Fibroblast of lung (primary cell): ENCODE data around the gene INHBC. TPM values are rescaled to one million over a fixed set of nuclear protein-coding genes. Genes with fewer than 3 reads are reported as not detected.

Experiments
- DNase-seq, 2 donors: peaks; one replicate each; pipeline versions ENCODE4 v3.0.0 to v3.0.0-alpha.2; 2010; ENCODE audit warnings: low read depth in 2 of 2
- H2AFZ ChIP-seq: 2 replicates; pipeline ENCODE4 v1.5.1; 2012; ENCODE audit warnings: low read length, control low read depth, inconsistent platforms
- H3K27ac ChIP-seq: 2 replicates; pipeline ENCODE4 v1.5.1; 2011; ENCODE audit warnings: low read length, control low read depth; ENCODE audit not compliant: insufficient read depth
- H3K27me3 ChIP-seq: 2 replicates; pipeline ENCODE4 v1.5.1; 2011; ENCODE audit warnings: mild to moderate bottlenecking, low read length; ENCODE audit not compliant: control insufficient read depth, insufficient read depth
- H3K36me3 ChIP-seq: 2 replicates; pipeline ENCODE4 v1.5.1; 2011; ENCODE audit warnings: low read length; ENCODE audit not compliant: control insufficient read depth, insufficient read depth
- H3K4me1 ChIP-seq: 2 replicates; pipeline ENCODE4 v1.5.1; 2011; ENCODE audit warnings: low read length; ENCODE audit not compliant: control insufficient read depth, insufficient read depth; ENCODE audit errors: extremely low read depth
- H3K4me2 ChIP-seq: 2 replicates; pipeline ENCODE4 v1.5.1; 2011; ENCODE audit warnings: low read length, control low read depth; ENCODE audit not compliant: insufficient read depth; ENCODE audit errors: extremely low read depth
- H3K4me3 ChIP-seq, 4 experiments: fragments of 200-600 bp in 1 of 4; sonication (generic) in 1 of 4; replicated peaks in 1 of 4; 2 replicates each; pipeline ENCODE4 v1.5.1; 2011 to 2016; ENCODE audit warnings: low read length in 4 of 4, low read depth in 3 of 4, mild to moderate bottlenecking in 3 of 4, control low read depth in 2 of 4, inconsistent platforms in 1 of 4, mixed read lengths in 1 of 4; ENCODE audit not compliant: insufficient read depth in 1 of 4; ENCODE audit errors: control extremely low read depth in 1 of 4
- H3K79me2 ChIP-seq: 2 replicates; pipeline ENCODE4 v1.5.1; 2012; ENCODE audit warnings: mild to moderate bottlenecking, low read length, inconsistent platforms; ENCODE audit not compliant: control insufficient read depth, insufficient read depth
- H3K9ac ChIP-seq: 2 replicates; pipeline ENCODE4 v1.5.1; 2011; ENCODE audit warnings: mild to moderate bottlenecking, low read length, control low read depth; ENCODE audit not compliant: insufficient read depth
- H3K9me3 ChIP-seq: 2 replicates; pipeline ENCODE4 v1.5.1; 2012; ENCODE audit warnings: low read depth, low read length; ENCODE audit not compliant: control insufficient read depth, insufficient read depth
- H4K20me1 ChIP-seq: 2 replicates; pipeline ENCODE4 v1.5.1; 2011; ENCODE audit warnings: low read length; ENCODE audit not compliant: control insufficient read depth, insufficient read depth; ENCODE audit errors: extremely low read depth
- CTCF ChIP-seq, 2 donors: IDR thresholded peaks in 1 of 2; conservative IDR thresholded peaks in 1 of 2; 1 replicate in 1 of 2; 2 replicates in 1 of 2; pipeline ENCODE4 v1.5.1; 2011 to 2012; ENCODE audit warnings: low read length in 2 of 2, control low read depth in 1 of 2, inconsistent platforms in 1 of 2, low read depth in 1 of 2, mild to moderate bottlenecking in 1 of 2
- EZH2 ChIP-seq: IDR thresholded peaks from 2 replicates; pipeline ENCODE4 v1.5.1; 2012; ENCODE audit warnings: low read length, control low read depth, mild to moderate bottlenecking; ENCODE audit errors: missing control alignments
- polyA minus RNA-seq: library from RNA; depleted of rRNA, polyadenylated mRNA; stranded (reverse); fragments of >200 nt; gene quantifications from 2 replicates; pipeline ENCODE4 v1.2.3, GENCODE V29; 2011; ENCODE audit warnings: low replicate concordance
- polyA plus RNA-seq, 2 donors: library from polyadenylated mRNA; depleted of rRNA in 1 of 2; stranded (reverse) in 1 of 2; unstranded in 1 of 2; fragments of >200 nt; gene quantifications; 2 replicates each; pipeline ENCODE4 v1.2.1, GENCODE V29; 2011 to 2012; ENCODE audit warnings: missing spikeins in 1 of 2
- total RNA-seq: library from RNA; depleted of rRNA; stranded (reverse); fragments of >200 nt; gene quantifications from 2 replicates; pipeline ENCODE4 v1.2.1, GENCODE V29; 2014

Gene INHBC, protein sequence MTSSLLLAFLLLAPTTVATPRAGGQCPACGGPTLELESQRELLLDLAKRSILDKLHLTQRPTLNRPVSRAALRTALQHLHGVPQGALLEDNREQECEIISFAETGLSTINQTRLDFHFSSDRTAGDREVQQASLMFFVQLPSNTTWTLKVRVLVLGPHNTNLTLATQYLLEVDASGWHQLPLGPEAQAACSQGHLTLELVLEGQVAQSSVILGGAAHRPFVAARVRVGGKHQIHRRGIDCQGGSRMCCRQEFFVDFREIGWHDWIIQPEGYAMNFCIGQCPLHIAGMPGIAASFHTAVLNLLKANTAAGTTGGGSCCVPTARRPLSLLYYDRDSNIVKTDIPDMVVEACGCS
- not detected in 2 replicates for total RNA-seq
- 0.05 TPM in 1 of 2 replicates, not detected in the other for polyA plus RNA-seq
- not detected in 2 replicates for polyA plus RNA-seq (2012)
- 0.15 TPM in 1 of 2 replicates, not detected in the other for polyA minus RNA-seq

DNA sequence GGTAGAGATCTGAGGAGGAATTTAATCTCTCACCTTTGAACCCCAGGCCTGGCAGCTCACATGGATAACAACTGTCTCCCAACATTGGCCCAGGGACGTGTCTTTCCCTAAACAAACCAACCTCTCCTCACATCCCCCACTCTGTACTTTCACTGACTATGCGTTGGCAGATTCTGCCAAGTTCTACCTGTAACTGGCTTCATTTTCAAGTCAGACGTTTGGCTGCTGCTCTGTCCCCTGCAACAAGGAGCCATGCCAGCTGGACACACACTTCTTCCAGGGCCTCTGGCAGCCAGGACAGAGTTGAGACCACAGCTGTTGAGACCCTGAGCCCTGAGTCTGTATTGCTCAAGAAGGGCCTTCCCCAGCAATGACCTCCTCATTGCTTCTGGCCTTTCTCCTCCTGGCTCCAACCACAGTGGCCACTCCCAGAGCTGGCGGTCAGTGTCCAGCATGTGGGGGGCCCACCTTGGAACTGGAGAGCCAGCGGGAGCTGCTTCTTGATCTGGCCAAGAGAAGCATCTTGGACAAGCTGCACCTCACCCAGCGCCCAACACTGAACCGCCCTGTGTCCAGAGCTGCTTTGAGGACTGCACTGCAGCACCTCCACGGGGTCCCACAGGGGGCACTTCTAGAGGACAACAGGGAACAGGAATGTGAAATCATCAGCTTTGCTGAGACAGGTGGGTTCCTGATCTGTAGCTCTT is at the start of gene INHBC:
Gene INHBC (plus strand): TSS at position 268 of the 707 bp plus-strand sequence. CDS start 103 bp downstream, at position 371.
- Histone ChIP-seq H3K36me3 (no peaks in the 10 kb centered on the region), H3K79me2 (peaks cover 5% of the 10 kb centered on the region), H3K9me3 (no peaks in the 10 kb centered on the region), H3K4me3 (no peak within 1 kb of the TSS), H3K9ac (no peak within 1 kb of the TSS), H3K27me3 (no peaks in the 10 kb centered on the region), H2AFZ (no peak within 1 kb of the TSS), H3K27ac (no peak within 1 kb of the TSS), H4K20me1 (no peaks in the 10 kb centered on the region), H3K4me2 (no peak within 1 kb of the TSS), H3K4me1 (no peaks in the 10 kb centered on the region)
- TF ChIP-seq CTCF (conservative IDR thresholded peaks at IDR 0.05 in 1 of 2, IDR thresholded peaks at IDR 0.05 in 1 of 2; ENCODE audit: low read depth in 1 of 2, low read length in 2 of 2): no peak
- TF ChIP-seq EZH2: no peak
- no peak for DNase-seq

DNA sequence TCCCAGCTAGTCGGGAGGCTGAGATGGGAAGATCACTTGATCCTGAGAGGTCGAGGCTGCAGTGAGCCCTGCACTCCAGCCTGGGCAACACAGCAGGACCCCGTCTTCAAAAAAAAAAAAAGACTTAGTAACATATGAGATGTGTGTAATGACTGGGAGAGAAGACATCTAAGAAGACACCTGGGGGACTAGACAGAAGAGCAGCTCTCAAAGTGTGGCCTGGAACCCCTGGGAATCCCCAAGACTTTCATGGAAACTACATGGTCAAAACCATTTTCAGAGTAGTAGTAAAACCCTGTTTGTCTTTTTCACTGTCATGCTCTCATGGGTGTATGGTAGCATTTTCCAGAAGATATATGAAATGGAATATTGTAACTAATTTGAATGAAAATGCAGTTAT is 49.0 kb upstream of the INHBC start:
- Histone ChIP-seq H4K20me1 (no peaks in the 10 kb centered on the region), H3K4me2 (no peak overlapping the region), H3K9me3 (no peaks in the 10 kb centered on the region), H3K9ac (no peak overlapping the region), H2AFZ (no peak overlapping the region), H3K27ac (no peak overlapping the region), H3K27me3 (no peaks in the 10 kb centered on the region), H3K79me2 (no peaks in the 10 kb centered on the region), H3K36me3 (no peaks in the 10 kb centered on the region), H3K4me1 (peaks cover 13% of the 10 kb centered on the region), H3K4me3 (no peak overlapping the region)
- DNase-seq: no peak
- TF ChIP-seq CTCF (conservative IDR thresholded peaks at IDR 0.05 in 1 of 2, IDR thresholded peaks at IDR 0.05 in 1 of 2; ENCODE audit: low read depth in 1 of 2, low read length in 2 of 2): no peak
- TF ChIP-seq EZH2: no peak

GRCh38 chr12:57386187-57386720 is 48.3 kb upstream of the INHBC start:
- no peak overlapping the region for H3K4me3 ChIP-seq
- H3K79me2 ChIP-seq: no peaks in the 10 kb centered on the region
- H3K27me3 ChIP-seq: no peaks in the 10 kb centered on the region
- H3K36me3 ChIP-seq: no peaks in the 10 kb centered on the region
- H2AFZ ChIP-seq: no peak overlapping the region
- H3K4me2 ChIP-seq: no peak overlapping the region
- H3K27ac ChIP-seq: no peak overlapping the region
- DNase-seq: no peak
- peaks cover 13% of the 10 kb centered on the region for H3K4me1 ChIP-seq
- H3K9me3 ChIP-seq: no peaks in the 10 kb centered on the region
- no peak for TF ChIP-seq EZH2
- no peaks in the 10 kb centered on the region for H4K20me1 ChIP-seq
- no peak overlapping the region for H3K9ac ChIP-seq
